ENCODE data around the gene SHF.
"Not testable (repeated sequence)": the region's sequence is repeated elsewhere in the genome, so short reads cannot be mapped to it uniquely, and the experiment has no call there.

The SHF gene

DNA sequence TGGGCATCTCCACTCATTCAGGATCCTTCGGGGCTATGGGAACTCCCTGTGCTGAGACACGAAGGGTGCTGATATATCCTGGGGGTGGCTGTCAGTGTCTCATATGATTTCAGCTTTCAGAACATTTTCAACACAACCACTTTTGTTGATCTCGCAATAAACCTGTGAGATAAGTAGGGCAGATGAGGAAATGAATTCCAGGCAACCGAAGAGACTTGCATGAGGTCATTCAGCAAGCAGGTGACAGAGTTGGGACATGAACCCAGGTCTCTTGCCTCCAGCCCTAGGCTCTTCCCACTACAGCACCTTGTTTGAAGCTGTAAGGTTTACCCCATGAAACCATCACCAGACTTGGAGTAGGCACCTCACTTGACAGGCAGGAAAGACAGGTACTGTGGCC is 41.4 kb downstream of the SHF start:
- DNase-seq: peak; percentile 38 to 57 (median 44)

DNA sequence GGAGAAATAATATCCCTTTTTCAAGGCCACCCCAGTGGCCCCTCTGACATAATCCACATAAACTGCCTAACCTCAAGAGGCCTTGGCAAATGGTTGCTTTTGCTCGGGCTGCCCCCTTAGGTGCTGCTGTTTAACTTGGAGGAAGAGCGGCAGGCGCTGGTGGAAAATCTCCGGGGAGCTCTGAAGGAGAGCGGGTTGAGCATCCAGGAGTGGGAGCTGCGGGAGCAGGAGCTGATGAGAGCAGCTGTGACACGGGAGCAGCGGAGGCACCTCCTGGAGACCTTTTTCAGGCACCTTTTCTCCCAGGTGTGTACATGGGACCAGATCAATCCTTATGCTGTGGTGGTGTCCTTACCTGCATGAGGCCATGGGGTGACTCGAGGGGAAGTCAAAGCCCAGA is 43.0 kb downstream of the SHF start:
- no peak for DNase-seq

DNA sequence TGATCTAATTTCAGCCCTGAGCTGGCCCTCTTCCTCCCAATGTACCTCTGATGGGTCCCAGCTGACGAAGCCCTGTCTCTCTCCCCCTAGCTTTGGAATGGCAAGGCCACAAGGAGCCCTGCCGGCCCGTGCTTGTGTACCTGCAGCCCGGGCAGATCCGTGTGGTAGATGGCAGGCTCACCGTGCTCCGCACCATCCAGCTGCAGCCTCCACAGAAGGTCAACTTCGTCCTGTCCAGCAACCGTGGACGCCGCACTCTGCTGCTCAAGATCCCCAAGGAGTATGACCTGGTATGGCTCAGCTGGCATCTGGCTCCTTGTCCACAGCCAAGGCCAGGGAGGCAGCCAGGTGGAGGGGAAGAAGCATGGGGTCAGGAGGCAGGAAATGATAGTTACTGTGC is 43.8 kb downstream of the SHF start:
- DNase-seq: no peak

DNA sequence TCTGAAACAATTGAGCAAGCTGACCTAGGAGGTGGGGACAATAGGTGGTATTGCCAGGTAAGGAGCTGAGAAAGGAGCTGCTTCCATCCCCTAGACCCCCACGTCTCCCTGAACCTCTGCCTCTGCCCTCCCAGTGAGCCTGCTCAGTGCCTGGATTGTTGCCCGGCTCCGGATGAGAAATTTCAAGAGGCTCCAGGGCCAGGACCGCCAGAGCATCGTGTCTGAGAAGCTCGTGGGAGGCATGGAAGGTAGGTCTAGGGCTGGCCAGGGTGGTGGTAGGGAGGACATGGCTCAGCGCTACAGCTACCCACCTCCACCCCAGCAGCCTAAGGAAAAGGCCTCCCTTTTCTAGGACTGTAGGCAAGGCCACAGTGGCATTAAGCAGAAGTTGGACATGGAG is 44.7 kb downstream of the SHF start:
- DNase-seq: no peak

DNA sequence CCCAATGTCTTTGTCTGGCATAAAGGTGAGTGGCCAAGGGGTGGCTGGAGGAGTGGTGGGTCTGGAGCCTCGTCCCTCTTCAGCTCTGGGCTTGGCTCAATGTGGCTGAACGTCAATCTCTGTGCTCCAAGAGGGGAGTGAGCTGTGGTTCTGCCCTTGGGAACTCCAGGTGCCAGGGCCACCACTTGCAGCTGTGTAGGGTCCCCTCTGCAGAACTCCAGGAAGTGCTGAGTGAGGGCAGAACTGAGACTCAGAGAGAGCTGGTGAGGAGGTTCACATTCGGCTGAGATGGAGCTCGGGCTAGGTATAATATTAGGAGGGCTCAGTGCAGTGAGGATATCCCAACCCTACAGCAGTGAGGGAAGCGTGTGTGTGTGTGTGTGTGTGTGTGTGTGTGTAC is 46.4 kb downstream of the SHF start:
- DNase-seq: no peak

DNA sequence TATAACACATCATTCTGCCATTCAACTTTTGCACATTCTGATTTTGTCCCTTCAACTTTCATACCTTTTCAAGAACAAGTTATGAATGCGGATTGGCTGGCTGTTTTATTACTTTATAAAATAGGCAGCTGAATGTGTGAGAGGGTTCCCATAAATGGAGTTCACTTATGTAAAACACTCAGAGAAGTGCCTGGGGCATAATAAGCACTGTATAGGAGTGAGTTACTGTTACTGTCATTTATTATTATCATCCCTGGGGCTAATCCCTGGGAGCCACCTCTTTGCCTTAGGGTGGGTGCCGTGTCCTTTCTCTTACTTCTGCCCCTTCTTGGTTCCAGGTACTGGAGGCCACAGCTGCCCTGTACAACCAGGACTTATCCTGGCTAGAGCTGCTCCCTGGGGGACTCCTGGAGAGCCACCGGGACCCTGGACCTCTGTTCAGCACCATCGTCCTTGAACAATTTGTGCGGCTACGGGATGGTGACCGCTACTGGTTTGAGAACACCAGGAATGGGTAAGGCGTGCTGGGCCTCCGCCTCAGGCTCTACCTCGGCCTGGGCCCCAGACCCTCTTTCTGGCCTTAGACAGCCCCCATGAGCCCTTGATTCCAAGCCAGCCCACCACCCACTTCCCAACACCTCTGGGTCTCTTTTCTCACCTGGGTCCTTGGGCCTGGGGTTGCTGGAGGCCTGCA is 47.1 kb downstream of the SHF start:
- no peak for DNase-seq

DNA sequence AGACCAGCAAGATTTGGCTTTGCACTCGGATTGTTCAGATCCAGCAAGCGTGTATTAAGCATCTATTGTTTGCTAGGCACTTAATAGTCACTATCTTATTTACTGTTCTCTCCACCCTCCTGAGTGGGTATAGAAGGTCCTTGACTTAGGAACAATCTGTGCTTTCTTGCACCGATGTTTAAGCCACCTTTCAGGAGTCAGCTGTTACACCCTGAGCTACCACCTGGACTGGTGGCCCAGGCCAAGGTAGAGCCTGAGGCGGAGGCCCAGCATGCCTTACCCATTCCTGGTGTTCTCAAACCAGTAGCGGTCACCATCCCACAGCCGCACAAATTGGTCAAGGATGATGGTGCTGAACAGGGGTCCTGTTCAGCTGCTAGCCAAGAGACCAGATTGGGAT is 48.0 kb downstream of the SHF start:
- DNase-seq: no peak

DNA sequence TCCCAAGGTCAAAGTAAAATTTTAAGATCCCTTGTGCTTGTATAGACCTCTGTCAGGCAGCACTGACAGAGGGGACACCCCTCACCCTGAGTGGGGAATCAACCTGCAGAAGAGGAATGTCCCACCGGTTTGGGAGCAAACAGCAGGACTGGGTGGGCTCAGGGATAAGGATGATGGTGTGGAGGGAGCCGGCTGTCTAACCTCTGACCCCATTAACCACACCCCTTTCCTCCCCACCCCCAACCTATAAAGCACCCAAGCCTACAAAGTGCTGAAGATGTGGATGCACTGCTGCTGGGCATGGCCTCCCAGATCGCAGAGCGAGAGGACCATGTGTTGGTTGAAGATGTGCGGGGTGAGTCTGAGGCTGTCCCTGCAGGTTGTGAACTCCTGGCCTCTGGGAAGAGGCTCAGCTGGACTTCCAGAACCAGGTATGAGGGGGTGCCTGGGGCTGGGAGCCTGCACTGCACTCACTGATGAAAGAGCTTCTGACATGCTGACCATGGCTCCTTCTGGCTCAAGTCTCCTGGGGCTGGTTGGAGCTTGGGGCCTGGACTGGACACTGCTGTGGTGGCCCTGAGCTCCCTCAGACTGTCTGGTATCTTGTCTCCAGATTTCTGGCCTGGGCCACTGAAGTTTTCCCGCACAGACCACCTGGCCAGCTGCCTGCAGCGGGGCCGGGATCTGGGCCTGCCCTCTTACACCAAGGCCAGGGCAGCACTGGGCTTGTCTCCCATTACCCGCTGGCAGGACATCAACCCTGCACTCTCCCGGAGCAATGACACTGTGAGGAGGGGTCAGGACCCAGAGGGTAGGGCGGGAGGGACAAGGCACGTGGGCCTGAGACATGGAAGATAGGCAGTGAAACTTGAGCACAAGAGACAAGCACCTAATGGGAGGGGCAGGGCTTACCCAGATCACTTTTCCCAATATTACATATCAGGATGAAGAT is 48.7 kb downstream of the SHF start:
- DNase-seq: no peak

DNA sequence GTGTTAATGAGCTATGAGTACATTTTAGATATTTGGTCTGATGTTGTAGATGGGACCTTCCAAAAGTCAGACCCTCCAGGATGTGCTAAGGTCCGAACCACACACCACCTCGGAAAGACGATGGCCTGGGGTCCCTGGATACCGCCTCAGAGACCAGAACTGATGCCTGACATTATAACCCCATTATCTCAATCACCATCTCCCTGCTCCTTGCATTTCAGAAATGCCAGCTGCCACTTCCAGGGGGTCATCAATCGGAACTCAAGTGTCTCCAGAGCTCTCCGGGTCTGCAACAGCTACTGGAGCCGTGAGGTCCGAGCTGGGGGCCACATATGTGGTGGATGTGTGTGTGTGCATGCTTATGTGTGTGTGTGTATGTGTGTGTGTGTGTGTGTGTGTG is 50.1 kb downstream of the SHF start:
- no peak for DNase-seq

DNA sequence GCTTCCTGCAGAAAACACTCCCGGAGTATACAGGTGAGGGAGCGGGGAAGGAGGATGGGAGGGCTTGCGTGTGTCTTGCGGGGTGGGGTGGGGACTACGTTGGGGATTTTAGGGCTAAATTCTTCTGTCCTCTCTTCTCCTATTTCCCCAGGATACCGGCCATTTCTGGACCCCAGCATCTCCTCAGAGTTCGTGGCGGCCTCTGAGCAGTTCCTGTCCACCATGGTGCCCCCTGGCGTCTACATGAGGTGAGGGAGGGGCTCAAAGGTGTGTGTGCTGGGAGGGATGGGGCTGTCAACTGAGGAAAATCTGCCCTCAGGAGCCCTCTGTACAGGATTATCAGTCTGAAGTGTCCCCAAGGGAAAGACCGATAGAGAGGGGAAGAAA is 51.4 kb downstream of the SHF start:
- no peak for DNase-seq

DNA sequence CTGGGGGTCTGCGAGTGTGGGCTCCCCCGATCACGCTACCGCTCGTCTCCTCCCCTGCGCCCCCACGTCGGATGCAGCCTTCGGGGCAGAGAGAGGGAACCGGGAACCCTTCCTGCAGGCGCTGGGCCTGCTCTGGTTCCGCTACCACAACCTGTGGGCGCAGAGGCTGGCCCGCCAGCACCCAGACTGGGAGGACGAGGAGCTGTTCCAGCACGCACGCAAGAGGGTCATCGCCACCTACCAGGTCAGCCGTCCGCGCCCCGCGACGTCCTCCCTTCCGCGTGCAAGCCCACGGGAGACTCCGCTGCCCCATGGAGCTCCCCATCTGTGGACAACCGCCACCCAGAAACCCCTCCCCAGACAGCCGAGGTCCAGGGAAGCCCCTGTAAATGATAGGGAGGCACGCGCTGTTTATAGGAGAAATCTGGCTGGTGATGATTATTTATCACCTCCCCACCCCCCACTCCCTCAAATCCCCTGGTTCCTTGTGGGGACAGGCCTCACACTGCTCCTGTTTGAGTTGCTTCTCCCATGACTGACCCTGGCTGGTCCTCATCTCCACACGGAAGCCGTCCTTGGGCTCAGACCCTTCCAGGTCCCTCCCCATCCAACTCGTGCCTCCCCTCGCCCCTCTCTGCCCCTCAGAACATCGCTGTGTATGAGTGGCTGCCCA is 51.9 kb downstream of the SHF start:
- not testable (repeated sequence) for DNase-seq

DNA sequence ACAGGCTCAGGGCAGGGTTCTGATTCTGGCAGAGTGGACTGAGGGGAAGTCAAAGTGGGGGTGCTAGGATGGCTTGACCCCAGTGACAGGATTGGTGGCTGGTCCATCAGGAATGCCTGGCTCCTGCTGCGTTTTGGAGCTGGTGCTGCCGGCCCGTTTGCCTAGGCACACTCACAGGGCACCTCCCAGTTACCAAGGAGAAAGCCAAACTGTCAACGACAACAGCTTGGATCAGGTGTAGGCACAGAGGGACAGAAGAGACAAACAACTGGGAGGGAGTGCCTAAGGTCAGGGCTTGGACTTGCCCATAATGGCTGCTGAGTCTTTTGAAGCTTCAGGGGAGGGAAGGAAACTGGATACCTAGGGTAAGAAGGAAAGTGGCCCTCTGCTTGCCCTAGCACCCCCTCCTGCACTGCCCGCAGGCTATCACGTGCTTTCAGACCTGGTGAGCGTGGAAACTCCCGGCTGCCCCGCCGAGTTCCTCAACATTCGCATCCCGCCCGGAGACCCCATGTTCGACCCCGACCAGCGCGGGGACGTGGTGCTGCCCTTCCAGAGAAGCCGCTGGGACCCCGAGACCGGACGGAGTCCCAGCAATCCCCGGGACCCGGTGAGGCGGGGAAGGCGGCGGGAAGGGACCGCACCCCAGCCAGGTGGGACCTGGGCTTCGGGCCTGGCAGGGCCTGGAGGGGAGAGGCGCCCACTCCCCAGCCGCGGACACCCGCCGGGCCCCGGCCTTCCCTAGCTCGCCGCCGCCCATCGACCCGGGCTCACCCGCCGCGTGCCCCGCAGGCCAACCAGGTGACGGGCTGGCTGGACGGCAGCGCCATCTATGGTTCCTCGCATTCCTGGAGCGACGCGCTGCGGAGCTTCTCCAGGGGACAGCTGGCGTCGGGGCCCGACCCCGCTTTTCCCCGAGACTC is 52.8 kb downstream of the SHF start:
- DNase-seq: peak in 1 of 3 donors; percentile 46

DNA sequence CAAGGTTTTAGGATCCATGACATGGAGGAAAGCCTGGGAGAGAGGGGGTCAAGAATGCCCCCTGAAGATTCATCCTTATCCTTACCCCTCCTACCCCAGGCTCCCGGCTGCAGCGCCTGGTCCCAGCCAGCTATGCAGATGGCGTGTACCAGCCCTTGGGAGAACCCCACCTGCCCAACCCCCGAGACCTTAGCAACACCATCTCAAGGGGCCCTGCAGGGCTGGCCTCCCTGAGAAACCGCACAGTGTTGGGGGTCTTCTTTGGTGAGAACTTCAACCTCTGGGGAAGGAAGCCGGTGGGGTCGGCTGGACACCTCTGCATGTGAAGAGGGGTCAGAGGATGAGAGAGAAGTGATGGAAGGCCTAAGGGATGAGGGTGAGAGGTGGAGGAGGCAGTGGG is 53.7 kb downstream of the SHF start:
- no peak for DNase-seq

DNA sequence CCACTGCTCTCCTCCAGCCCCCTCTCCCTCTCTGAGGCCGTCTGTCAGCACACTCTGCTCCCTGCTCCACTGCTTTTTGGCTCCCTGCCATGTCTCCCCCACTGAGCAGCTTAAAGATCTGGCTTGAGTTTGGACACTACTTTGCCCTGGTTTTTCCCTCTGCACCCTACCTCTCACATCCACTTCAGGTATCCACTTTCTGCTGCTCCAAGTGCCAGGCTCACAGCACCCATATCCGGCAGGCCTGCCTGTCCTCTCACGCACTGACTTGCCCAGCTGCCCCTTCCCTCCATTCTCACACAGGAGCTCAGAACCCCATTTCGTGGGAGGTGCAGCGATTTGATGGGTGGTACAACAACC is 54.2 kb downstream of the SHF start:
- DNase-seq: no peak

DNA sequence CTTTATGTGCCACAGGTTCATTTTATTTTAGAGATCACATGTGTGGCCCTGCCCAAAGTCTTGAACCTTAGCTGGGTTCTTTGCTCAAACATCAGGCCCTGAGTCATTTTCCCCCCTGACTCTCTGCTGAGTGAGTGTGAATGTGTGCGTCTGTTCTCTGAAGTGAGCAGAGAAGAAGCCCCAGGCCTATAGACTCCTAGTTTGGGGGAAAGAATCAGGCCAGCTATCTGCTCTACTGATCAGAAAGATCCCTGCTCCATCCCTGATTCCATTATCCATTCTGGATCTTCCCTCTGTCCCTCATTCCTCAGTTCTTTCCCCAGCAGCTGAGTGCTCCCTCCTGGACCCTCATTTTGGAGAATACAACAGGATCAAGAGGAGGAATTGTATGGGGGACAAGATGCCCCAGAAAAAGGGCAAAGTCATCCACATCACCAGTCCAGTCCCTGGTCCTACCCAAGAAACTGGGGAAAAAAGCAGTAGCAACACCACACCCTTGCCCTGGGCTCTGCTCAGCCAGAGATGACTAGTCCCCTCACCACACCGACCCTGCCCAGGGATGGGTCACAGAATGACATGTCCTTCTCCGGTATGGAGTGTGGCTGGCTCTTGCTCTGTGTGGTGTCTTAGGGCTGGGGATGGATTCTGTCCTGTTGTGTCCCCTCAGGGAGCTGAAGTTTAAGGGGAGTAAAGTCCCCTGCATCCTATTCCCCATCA is 54.8 kb downstream of the SHF start:
- no peak for DNase-seq

DNA sequence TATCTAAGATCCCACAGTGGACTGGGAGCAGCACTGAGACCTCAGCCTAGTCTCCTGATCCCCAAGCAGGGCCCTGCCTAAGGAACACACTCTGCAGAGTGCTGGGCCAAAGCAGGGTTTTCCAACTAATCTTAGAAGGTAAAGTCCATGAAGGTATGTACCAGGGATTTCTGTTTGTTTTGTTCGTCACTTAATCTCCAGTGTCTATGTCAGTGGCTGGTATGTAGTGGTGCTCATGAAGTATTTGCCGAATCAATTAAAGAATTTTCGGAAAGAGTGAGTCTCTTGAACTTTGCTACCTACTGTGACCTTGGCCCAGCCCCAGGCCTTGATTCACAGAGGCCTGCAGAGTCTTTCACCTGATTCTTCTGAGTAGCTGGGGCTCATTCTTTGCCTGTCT is 56.3 kb downstream of the SHF start:
- DNase-seq: no peak

DNA sequence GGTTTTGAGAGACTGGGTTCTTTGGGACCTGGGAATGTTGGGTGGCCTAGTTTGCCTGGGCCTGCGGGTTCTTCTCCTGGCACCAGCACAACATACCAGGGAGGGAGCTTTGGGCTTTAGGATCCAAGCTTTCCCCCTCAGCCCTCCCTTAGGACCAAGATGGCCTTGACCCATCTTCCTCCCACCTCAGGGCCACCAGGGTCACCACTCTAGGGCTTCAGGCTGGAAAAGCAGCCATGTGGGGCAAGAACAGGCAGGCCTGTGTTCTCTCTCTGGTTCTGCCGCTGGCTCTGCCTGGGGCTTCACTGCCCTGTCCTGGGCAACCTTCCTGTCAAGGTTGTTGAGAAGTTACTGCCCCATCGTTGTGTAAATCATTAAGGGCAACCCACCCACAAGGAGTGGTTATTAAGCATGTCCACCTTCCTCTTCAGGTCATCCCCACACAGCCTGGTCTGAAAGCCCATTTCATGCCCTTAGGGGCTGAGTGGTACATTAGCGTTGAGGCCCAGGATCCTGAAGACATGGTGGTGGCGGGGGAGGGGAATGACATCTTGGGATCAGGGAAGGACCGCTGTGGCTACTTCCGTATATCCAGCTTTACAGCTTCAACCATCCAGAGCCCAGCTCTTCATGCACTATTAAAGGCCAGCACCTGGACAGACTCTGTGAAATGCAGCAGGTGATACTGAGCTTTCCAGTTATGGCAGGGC is 57.3 kb downstream of the SHF start:
- no peak for DNase-seq

DNA sequence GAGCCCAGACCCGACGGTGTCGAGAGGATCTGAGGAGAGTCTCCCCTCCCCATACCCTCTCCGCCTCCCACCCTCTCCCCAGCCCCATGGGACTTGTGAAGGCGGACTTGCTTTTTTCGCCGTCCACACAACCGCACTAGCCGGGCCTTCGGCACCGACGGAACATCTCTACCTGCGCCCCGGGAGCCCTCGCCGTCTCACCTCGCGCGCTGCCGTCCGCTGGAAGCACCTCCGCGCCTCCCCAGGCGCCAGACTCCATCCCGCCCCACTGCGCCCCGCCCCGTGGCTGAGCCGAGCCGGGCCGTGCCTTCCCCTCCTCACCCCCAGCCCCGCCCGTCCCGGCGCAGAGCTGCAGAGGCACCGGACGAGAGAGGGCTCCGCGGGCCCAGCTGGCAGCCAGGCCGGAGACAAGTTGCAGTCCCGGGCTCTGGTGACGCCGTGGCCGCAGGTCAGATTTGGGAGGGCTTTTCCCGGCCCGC is 58.1 kb downstream of the SHF start, which contains the start of the genes DUOX1 and DUOXA1:
Gene DUOX1, plus strand, starts transcription at position 344 of the 479 bp plus-strand sequence. CDS start 1,973 bp downstream, outside the sequence.
Gene DUOXA1, minus strand, starts transcription at position 229 of the 479 bp plus-strand sequence. CDS start 6,865 bp downstream, outside the sequence.
- peak in 1 of 3 donors; percentile 35 for DNase-seq

DNA sequence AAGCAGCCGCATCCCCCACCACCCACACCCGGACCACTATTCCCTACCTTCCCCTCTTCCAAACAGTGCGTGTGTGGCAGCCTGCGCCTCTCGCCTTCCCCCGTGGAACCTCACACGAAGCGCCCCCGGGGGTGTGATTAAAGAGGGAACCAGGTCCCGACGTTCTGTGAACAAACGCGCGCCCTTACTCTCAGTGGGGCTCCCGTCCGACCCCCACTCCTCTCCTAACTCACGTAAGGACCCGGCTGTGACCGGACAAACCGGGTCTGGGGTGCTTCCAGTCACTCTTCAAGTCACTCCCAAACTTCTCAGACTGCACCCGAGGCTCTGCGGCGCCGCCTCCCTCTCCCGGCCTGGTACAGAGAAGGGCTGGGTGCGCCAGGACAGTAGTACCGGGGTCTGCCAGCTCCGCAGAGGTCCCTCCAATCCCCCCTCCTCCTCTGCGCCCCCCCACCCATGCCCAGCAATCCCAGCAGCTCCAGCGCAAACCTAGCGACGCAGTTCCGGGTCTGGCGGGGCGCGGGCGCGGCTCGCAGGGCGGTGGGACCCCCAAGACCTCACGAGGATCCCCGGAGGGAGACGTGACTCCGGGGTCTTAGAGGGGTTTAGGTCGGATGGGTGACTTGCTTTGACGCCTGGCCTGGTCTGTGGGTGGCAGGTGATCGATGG is 58.7 kb downstream of the SHF start:
- DNase-seq: no peak

DNA sequence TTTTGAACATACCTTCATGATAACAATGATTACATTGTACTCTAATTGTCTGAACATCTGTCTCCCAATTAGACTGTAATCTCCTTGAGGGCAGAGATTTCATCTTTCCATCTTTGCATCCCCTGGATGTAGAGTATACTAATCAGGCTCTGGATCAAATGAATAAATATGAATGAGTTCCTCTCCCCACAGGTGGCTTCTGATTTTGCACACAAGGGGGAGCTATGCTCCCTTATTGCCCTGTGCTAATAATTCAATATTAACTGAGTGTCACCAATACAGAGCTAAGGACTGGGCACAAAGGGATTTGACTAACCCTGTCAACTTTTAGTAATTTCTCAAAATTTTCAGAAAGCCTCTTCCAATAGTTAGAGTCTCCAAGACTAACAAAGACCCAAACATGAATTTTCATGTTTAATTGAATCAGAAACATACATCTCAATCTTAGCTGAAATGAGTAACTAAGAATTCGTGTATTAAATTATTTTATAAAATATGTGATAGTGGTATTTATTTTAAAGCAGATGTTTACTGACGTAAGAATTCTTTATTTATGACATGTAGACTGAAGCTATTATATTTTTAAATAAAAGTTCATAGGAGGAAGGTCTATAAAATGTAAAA is 61.1 kb downstream of the SHF start:
- peak; percentile 59 to 69 (median 66) for DNase-seq
